SKM-1 (cell line): ENCODE measurements around the gene JUP.

Source experiments
- DNase-seq: peaks from one replicate; lab custom pipeline; 2025; ENCODE audit not compliant: unreplicated experiment; lab: John Stamatoyannopoulos, UW

Gene JUP

DNA sequence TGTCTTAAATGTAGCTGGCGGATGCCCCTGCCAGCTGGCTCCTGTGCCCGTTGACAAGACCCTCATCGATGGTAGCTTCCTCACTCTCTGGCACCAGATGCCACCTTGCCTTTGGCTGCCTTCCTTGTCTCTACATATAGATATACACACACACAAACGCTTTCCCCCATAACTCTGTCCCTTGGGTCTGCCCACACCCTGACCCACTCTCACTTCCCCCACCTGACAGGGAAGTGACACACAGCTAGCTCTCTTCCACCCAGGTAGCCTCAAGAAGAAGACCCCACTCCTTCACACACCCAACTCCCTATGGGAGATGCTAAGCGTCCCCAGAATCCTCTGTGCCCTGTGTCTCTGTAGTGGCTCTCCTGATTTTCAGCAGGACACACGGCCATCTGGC is 25.6 kb downstream of the JUP start:
- no peak for DNase-seq

DNA sequence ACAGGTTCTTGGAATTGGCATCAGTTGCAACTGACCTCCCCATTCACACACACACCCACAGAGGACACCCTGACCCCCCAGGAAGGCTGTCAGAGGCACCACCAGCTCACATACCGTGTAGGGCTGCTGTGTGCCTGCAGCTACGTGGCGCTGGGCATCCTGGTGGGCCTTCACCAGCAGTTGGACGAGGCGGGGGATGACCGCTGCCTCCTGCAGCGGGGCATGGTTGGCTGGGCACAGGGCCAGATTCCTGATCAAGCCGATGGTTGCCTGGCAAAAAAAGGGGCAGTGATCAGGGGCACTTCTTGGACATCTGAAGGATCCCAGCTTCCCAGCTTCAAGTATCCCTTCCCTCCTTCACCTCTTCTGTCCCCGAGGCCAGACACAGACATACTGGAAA is 27.9 kb downstream of the JUP start:
- no peak for DNase-seq

DNA sequence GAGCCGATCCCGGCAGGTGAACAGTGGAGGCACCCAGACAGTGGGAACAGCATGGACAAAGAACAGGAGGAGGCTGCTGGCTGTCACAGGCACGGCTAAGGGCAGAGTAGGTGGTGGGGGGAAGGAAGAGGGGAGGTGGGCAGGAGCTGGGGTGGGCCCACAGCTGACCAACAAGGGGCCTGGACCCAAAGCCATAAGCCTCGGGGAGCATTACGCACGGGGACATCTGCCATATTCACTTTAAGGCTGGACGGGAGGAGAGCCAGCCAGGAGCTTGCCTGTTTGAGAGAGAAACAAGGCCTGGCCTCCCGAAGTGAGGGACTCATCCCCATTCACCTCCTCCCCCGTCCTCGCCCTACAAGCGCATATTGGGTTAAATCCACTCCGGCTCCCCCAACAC is 32.4 kb downstream of the JUP start:
- no peak for DNase-seq

DNA sequence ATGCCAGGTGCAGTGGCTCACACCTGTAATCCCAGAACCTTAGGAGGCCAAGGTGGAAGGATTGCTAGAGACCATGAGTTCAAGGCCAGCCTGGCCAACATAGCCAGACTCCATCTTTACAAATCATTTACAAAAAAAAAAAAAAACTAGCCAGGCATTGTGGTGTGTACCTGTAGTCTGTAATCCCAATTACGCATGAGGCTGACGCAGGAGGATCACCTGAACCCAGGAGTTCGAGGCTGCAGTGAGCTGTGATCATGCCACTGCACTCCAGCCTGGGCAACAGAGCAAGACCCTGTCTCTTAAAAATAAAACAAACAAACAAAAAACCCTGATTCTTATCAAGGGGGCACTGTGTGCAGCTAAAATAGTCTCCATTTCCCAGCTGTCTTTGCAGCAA is 35.2 kb downstream of the JUP start:
- no peak for DNase-seq

DNA sequence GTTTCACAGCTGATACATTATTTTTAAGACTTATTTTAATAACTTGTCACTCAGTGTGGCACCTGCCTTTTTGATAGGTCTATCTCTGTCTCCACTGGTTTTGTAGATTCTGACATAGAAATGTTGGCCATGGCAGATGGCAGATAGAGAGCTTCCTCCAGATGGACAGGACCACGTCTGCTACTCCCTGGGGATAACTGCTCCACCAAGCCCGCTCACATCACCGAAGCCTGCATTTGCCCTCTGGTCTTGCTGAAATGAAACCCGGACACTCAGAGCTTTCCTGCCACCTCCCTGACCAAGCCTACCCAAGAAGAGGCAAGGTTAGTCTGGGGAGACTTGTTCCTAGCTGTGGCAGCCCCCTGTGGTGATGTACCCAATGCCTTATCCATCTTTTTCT is 35.6 kb downstream of the JUP start:
- DNase-seq, result no peak

DNA sequence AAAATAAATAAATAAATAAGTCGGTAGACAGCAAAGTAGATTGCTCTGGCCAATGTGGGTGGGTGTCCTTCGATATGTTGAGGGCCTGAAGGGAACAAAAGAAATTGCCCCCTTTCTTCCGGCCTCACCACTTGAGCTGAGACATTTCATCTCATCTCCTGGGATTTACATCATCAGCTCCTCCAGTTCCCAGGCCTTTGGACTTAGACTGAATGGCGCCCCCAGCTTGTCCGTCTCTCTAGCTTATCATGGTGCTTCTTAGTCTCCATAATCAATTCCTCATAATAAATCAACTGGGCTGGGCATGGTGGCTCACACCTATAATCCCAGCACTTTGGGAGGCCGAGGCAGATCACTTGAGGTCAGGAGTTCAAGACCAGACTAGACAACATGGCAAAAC is 38.2 kb downstream of the JUP start:
- no peak for DNase-seq

DNA sequence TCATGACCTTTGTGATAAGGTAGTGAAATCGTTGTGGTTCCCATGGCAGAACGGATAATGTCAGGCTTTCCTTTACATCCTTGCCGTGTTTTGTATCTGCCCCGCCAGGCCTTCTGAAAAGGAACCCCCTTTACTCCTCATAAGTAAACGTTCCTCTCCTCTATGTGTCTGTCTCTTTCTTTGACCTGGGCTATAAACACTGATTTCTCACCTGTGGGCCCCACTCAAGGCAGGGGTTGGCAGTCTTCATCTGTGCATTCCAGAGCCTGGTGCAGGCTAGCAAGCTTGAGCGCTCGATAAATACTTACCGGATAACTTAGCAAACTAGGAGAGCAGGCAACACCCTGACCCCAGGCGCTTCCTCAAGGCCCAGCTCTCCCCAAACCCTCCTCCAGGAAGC is 44.8 kb downstream of the JUP start:
- no peak for DNase-seq

DNA sequence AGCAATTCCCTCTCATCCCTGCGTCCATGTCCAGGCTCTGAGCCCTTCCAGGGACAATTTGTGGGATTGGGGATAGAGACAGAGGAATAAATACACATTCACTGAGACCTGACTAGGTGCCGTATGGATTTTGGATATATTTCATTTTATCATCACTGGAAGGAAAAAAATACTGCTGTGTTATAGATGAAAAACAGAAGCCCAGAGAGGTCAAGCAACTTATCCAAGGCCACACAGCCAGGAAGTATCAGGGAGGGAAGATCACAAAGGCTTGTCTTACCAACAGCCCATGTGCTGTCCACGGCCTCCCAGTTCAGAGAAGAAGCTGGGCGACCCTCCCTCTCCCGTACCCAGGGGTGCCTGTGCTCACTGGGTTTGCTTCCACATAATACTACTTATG is 46.0 kb downstream of the JUP start:
- no peak for DNase-seq

DNA sequence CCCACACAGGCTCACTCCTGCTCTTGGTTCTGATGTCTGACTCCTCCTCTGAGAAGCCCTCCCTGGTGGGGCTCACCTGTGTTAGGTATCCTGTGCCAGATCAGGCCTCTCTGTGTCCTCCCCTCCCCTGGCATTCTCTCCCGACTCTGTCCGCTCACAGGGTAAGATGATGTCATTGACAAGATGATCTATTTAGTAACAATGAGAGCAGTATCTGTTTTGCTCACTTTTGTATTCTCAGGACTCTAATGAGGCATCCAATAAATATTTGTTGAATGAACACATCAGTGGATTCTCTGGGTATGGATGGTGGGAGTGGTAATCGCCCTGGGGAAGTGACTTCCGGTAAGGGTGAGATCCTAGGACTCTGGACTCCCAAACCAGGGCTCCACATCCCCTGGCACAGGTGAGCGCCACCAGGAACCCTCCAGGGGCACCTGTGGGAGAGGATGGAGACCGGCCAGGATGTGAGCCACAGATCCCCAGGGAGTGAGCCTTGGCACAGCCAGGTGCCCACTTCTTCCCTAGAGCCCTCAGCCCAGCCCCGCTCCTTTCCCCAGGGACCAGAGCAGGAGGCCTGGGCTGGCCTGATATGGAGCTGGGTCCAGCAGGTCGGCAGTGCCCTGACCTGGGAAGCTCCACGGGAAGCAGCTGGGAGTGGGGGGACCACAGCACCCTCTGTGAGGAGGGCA is 46.7 kb downstream of the JUP start:
- DNase-seq, result no peak

DNA sequence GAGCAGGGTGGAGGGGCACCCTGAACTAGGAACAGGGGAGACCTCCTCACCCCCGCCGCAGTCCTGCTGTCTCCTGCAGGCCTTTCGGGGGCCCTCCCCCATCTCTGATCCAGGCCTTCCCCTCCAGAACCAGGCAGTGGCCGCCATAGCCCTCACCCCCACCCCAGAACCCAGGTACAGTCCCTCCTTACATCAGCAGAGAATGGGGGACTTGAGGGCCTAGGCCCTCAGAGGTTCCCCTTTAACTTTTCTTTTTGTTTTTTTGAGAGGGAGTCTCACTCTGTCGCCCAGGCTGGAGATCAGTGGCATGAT is 47.8 kb downstream of the JUP start:
- DNase-seq, result no peak

DNA sequence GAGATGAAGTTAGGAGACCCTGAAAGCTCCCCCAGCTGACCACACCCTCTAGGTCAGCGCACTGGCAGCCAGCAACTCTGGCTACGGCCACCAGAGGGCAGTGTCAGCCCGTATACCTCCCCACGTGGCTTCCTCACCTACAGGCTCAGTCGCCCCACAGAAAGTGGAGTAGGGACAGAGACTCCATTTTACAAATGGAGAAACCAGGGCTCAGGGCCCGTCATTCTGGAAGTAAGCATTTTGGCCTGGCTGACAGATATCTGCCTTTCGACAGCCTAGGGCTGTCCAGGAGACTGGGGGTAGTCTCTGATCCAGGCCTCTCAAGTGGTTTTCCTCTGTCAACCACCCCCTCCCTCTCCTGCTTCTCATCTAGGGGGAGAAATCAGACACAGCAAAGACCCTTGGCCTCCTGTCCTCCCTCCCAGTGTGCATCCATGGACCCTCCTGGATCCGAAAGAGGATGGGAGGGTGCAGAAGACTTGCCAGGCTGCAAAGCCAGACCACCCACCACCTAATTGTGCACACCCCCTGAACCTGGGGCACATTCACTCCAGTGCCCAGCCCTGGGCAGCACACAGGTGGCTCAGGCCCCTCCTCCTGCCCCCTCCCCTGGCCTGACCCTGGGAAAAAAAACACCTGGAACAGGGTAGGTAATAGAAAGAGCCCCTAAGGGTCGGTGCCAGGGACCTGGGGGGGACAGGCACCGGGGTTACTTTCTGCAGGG is 48.3 kb downstream of the JUP start:
- peak; percentile 49 for DNase-seq

DNA sequence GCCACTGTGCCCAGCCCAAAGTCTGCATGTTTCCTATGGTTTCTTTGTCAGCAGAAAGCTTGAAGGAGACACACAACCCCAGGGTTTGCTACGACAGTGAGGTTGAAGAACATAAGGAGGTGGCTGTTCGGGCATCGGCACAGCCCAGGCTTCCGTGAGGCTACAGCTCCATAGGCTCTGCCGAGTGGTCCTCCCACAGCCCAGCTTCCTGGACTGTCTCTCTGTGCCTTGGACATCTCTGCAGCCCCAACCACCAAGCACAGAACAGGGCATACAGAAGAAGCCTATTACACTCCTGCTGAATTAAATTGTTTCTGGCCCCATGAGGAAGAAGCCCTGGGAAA is 48.9 kb downstream of the JUP start:
- DNase-seq, result no peak

DNA sequence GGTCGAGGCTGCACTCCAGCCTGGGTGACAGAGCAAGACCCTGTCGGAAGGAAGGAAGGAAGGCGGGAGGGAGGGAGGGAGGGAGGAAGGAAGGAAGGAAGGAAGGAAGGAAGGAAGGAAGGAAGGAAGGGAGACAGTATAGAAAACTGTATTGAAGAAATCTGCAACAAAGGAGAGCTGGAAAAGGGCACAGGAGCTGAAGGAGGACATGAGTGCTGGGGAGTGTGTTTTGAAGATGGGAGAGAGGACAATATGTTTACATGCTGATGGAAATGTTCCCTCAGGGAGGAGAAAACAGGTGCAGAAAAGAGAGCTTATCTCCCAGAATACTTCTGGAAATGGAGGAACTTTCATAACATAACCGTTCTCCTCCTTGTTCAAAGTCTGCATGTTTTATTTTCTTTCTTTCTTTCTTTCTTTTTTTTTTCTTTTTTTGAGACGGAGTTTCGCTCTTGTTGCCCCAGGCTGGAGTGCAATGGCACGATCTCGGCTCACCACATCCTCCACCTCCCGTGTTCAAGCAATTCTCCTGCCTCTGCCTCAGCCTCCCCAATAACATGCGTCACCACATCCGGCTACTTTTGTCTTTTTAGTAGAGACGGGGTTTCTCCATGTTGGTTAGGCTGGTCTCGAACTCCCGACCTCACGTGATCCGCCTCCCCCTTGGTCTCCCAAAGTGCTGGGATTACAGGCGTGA is 49.4 kb downstream of the JUP start:
- DNase-seq, result no peak

DNA sequence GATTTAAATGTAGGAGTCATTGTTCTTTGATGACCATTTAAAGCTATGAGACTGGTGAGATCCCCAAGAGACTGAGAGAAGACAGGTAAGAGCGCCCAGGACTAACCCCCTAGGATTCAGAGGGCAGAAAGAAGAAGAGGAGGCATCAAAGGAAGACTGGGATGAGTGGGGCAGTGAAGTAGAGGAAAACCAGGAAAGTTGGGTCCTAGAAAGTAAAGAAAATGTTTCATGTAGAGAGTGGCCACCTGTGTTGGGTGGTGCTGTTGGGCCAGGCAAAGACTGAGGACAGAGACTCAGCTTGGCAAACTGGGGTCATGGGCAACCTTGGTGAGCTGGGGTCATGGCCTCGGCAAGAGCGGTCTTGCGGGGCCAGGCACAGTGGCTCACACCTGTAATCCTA is 50.8 kb downstream of the JUP start:
- no peak for DNase-seq

DNA sequence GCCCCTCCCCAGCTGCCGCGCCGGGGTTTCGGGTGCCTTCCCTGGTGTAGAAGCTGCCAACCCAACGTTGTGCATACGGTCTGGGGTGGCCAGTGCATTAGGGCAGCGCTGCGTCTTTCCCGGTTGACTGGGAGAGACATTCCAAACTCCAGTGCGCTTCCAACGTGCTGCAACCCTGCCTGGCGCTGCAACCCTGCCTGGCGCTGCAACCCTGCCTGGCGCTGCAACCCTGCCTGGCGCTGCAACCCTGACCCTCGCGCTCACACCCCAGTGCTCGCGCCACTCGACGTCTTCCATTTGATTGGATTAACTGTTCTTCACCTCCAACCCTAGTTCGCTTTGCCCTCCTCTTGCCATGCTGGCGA is 51.6 kb downstream of the JUP start:
- DNase-seq, result no peak

DNA sequence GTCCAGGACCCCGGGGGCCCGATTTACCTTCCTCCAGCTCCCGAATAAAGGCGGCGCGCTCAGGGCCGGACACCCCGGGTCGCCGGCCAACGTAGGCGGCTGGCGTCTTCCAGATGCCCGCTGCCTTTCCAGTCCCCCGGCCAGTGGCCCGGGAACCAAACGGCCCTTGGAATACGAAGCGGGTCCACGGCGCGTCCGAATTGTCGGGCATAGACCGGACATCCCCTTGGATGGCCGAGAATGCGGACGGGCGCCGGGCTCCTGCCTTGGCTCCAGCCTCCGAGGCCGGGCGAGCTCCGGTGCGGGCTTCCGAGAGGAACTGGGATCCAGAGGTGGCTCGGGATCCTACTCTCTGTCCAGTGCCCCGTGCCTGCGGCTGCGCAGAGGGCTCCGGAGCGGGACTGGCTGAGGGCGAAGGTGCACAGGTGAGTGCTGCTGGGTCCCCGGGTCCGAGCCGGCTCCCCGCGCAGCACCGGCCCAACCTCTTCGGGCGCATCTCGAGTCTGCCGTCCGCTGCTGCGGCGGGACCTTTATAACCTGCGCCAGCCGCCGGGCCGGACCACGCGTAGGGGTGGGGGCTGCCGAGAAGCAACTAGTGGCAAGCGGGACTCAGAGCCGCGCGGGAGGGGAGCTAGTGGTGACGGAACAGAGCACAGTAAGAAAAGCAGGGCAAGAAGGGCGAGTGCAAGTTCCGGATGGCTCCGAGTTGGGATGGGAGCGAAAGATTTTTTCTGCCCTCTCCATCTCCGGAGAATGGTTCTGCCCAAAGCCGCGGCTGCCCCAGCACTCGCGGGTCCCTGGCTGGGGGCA is 52.2 kb downstream of the JUP start, which contains the start of gene HAP1:
TSS of gene HAP1 (minus strand) at position 505 of the 810 bp plus-strand sequence. CDS start at position 496, 9 bp downstream.
- DNase-seq, result no peak

DNA sequence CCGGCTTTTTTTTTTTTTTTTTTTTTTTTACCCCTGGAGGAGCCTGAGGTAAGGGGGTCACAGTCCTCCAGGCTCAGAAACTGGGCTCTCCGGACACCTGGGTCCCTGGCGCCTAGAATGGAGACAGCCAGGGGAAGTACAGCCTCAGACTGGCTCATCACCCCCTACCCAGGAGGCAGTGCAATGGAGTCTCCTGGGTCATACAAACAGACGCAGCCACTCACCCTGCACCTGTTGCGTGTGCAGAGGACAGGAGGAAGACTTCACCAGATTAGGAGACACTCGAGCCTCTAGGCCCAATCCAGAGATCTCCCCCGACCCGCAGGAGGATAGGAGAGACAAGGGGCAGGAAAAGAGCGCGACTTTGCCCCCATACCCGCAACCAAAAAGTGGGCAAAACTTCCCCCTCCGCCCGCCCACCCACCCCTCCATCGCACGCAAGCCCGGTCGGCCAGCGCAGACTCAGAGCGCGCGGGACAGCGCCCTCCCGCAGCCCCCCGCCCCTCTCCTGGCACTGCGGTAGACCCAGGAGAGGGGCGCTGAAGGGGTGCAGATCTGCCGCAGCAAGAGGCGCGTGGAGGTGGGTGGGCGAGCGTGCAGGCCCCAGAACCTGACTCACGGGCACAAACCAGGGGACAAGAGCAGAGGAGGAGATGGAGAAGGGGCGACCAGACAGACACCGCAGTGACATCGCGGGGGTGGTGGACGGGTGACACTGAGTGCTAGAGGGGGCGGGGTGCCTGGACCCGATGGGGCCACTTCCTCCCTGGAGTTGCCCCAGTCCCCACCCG is 53.0 kb downstream of the JUP start:
- DNase-seq, result no peak

DNA sequence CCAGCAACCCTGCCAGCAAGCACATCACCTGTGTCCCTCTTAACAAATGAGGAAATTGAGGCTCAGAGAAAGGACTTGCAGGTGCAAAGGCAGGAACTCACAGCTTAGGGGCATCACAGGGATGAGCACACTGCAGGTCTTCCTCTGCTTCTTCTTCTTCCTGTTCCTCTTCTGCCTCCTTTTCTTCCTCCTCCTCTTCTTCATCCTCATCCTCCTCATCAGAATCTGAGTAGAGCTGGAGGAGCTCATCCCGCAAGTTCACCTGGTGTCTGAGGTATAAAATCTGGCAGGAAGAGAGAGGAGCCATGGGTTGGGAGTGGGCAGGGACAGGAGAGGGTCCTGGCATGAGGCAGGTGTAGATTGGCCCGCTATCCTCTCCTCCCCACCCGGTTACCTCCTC is 54.7 kb downstream of the JUP start:
- no peak for DNase-seq

DNA sequence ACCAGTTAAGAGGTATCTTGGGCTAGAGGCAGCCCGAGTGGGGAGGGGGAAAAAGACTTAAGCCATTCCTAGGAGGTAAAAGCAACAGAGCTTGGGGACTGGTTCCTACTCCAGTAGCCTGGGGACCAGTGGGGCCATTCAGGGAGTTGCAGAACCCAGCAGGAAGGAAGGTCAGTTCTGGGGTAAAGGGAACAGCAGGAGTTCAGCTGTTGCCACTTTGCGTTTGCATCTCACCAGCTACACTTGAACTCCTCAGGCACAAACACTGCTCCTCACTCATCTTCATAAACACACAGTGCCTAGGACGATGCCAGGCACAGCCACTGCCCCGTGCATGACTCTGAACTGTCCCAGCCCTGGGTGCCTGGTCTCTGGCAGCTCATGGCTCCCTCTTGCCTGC is 56.0 kb downstream of the JUP start:
- DNase-seq, result no peak

DNA sequence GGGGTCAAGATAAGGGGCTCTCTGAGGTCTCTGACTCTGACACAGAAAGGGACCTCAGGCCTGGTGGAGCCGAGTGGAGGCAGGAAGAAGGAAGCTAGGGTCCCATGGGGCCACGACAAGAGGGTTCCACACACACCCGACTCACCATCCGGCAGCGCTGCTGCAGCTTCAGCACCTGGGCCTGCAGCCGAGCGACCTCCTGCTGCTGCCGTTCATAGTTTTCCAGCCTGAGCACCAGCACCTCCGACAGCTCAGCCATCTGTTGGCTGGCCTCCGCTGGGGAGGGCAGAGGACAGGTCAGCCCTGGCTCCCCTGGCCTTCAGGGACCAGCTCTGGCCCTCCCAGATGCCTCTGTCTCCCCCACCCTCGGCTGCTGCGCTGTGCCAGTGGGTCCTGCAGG is 58.5 kb downstream of the JUP start:
- DNase-seq, result no peak

DNA sequence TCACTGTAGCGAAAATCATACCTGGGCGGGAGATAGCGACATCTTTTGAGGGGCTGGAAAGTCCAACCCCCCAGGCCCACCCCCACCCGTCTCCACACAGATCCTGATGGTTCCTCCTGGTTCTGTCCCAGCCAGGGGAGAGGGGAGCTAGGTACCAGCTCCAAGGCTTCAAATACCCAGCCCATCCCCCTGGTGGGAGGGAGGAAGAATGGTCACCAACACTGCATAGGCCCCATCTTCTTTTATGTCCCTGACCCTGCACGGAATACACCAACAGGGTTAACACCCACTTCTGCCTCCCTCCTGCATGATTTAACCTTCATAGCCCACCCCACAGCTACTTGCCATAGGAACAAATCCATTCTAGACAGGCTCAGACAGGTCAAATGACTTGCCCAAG is 61.4 kb downstream of the JUP start:
- DNase-seq, result no peak
